GM18511 (cell line): ENCODE results near the gene HDAC4.

Experiments
- ATAC-seq: cut with Tn5 transposase; IDR thresholded peaks from one replicate; pipeline ENCODE4 v1.9.1; 2021; ENCODE audit warnings: mild to moderate bottlenecking, moderate library complexity; ENCODE audit not compliant: unreplicated experiment

HDAC4 gene

DNA sequence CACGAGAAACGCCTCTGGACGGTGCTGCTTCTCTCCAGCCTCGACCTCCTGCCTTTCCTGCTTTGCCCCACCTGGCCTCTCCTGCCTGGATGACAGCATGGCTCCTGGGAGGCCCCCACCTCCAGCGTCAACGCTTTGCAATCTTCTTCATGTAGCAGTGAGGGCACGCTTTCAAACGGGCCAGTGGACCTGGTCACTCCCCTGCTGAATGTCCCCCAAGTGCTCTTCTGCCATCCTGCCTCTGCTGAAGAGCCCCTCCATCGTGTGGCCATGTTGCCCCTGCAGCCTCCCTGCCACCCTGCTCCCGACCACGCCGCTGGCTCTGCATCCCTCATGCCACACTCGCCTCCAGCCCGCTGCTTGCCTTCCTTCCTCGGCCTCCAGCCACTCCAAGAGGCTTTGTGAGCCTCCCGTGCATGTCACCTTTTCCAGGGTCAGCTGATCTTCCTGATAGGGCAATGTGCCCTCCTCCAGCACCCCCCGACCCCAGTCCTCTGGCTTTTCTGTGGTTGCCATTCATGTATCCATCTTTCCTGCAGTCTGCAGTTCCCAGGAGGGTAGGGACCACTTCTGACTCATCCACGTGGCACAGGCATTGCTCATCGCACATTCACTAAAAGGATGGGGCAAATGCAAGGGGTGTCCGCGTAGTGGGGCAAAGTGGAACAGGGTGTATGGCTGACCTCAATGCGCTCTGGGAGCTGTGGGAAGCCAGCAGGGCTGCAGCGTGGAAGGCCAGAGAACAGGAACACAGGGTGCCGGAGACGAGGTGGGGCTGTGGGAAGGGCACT lies 284.2 kb downstream of the HDAC4 start:
- no peak for ATAC-seq

DNA sequence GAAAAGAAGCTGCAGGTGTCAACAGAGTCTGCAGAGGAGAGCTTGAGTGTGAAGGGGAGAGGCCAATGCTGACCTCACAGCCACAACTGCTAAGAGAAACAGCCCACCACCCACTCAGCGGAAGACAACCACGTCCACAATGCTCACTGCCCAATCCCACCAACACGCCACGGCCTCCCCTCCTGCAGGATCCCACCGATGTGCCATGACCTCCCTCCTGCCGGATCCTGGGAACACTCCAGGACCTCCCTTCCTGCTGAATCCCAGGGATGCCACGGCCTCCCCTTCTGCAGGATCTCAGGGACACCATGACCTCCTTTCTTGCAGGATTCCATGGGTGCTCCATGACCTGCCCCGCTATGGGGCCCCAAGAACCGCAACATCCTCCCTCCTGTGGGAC lies 285.2 kb downstream of the HDAC4 start:
- no peak for ATAC-seq

DNA sequence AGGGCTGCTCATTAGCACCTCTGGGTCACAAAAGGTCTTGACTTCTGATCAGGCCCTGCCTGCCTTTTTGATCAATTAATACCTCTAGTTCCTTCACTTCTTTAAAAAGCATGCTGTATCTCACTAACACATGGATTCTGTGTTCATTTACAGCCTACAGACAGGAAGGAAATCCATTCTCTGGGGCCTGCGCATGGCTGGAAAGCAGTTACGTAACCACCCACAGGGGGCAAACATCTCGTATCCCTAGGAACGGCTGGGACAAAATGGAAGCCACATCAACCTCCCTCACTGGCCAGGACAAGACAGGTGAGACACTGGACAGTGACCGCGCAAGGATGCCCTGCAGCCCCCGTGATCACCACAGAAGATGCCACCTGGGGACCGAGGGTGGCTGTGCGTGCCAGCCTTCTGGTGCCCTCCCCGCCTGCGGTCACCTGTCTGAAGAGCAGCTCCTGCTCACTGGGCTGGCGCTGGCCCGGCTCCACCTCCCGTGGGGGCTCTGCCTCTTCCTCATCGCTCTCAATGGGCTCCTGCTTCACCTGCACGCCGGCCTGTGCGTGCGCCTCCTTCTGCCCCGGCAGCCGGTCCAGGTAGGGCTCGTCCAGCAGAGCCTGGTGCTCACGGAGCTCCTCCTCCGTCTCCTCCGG lies 286.1 kb downstream of the HDAC4 start:
- no peak for ATAC-seq

DNA sequence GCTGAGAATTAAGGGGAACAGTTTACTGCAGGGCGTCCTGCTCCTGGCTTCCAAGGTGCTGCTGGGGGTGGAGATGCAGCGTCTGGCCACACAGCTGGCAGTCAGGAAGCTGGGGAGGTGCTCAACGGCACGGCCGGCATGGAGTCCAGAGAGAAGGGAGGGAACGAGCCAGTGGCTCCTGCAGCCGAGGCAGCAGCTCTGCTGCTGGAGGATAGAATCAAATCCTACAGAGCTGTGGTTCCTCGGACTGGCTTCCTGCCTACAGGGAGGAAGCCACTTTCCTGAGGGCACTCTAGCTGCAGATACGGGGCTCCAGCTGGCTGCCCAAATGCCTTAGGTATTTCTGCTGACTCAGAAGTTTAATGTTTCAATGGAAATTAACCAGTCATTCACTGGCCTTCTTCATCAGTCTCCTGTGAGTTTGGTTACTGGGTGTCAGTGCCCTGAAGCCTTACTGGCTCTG lies 286.7 kb downstream of the HDAC4 start:
- no peak for ATAC-seq

DNA sequence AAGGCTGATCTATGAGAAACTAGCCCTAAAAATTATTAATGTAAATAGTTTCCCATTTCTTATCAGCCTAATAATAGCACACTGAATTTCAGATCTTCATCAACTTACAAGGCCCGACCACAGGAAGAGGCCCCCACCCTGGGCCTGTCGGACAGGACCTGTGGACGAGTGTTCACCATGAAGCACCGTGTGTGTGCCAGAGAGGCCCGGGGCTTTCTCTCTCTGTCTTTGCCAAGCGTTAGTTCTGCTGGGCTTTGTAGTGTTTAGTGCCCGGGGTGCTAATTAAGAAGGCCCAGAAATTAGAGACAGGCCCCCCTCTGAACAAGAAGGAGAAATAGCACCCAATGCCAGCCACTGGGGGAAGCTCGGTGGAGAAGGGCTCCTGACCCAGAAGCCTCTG lies 287.2 kb downstream of the HDAC4 start:
- no peak for ATAC-seq

DNA sequence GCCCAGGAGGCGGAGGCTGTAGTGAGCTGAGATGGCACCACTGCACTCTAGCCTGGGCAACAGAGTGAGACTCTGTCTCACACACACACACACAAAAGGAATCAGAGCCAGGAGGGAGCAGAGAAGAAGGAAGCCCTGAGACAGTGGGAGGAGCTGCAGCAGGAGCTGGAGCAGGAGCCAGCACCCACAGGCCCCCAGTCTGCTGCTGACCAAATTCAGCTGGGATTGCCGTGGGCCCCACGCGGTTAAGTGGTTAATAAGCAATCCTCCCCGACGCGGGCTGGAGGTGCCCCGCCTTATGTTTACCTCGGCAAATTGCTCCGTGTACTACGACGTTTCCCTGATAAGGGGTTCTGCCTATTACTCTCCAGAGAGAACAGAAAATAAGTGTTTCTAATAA lies 287.6 kb downstream of the HDAC4 start:
- ATAC-seq, result no peak

DNA sequence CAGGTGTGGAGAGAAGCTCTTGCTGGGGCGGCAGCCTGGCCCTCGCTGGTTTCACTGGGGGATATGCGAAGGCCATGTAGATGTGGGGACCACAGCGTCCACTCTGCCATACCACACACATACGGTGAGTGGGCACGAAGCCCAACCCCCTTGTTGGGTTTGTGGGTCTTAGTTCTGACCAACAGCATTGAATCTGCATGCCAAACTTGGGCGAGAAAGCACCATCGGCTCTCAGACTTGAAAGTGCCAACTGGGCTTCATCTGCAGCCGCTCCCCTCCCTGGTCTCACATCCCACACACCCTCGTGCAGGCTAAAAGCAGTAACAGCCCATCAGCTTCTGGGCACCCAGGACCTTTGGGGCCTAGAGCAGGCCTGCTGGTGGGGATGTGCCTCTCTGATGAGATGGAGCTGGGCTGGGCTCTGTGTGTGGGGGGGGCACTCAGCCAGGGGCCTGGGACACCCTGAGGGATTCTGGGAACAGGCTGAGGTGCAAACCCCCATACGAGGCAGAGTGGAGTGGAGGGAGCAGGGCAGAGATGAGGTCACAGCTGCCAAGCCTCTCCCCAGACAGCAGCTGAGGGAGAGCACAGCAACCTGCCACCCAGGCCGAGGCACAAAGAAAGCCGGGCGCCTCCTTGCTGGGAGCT lies 288.6 kb downstream of the HDAC4 start:
- no peak for ATAC-seq

DNA sequence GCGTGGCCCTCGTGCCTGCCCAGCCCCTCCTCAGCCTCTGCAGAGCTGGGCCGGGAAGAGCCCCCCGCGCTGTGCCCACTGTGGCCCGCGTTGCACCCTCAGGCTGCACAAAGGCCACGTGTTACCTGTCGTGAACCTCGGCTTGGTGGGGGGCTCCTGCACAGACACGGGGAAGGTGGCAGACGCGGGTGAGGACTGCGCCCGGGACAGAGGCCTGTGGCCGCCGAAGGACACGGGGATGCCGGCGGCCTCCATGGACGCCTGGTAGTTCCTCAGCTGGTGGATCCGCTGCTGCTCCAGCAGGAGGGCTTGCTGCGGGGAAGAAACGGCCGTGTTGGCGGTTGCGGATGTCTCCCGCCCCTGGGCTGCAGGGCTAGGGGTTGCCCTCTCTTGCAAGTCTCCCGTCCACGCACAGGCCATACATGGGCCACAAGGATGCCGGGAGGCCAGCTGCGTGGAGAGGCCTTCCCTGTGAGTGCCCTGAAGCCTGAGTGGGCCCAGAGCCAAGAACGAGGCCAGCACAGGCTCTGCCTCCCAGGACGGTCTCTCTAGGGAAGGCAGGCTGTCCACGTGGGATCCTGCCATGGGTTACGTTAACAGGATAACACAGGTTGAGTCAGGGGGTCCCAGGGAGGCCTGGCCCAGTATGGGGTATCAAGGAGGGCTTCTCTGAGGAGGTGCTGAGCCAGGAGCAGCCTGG lies 289.3 kb downstream of the HDAC4 start:
- ATAC-seq, result no peak

DNA sequence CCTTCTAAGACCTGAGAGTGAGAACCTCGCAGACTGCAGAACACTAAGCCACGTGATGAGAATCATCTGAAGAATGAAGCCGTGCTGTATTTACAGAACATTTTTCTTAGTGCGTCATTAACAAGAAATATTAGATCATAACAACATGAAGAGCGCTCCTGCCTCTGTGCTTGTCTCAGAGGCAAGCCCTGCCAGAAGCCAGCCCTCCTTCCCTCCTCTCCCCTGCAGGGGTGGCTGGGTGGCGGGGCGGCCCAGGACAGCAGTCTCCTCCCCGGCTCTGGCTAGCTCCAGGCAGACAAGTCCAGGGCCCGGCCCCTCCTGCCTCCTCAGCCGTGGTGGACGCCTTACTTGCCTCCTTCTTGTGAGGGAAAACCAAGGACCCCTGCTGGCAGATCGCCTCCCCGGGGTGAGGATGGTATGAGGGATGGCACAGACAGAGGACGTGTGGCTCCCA lies 290.2 kb downstream of the HDAC4 start:
- no peak for ATAC-seq

DNA sequence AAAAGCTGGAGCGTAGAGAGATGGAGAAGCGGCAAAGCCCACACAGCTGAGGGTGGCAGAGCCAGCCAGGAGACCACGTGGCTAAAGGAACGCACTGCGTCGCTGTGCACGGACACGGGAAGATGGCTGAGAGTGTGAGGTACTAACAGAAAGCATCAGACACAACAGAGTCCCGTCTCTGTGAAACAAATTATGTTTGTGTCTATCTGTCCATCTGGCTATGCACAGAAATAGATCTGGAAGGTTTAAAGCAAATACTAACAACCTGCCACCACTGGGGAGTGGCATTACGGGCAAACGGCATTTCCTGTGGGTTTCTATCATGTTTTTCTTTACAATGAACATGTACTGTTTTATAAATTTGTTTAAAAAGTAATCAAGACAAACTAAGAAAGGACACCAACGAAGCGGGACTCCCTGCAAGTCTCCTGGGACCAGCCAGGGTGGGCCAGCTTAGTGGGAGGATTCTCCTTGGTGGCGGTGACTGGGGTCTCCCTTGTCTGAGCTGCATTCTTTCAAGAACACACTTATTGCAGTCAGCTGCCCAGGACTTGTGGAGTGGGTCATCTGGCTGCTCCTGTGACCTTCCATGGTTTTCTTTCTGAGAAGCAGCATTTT lies 290.8 kb downstream of the HDAC4 start:
- ATAC-seq, result no peak

DNA sequence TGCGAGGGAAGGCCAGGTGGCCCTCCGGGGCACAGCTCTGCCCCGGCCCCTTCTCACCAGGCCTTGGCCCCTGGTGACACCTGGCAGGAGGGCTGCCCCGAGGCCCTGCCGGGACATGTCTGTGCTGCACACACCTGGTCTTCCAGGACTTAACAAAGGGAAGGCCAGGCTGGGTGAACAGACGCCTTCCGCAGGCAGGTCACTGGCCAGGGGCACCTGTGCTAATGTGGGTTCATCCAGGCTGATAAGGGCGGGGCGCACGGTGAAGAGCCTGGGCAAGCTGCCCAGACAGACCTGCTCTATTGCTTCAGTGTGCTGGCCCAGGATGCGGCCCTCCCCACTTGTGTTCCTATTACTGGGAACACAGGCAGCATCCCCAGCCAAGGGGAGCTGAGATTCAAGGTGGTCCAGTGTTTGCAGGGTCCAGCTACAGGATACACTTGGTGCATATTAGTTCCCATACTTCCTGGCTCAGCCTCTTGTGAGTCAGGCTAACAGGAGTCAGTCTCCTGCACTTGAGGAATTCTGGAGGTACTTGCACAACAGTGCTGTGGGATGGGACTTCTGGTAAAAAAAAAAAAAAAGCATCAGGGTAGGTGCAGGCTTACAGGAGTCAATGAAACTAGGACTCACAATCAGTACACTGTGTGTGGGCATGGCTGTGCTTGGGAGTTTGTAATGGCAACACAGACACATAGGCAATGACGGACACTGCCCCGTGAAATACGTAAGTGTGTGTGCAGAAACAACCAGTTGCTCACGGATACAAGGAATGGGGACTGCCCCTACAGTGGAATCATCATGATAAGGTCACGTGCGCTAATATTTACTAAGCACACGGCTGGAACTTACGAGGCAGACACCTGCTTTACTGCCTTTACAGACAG lies 291.5 kb downstream of the HDAC4 start:
- no peak for ATAC-seq

DNA sequence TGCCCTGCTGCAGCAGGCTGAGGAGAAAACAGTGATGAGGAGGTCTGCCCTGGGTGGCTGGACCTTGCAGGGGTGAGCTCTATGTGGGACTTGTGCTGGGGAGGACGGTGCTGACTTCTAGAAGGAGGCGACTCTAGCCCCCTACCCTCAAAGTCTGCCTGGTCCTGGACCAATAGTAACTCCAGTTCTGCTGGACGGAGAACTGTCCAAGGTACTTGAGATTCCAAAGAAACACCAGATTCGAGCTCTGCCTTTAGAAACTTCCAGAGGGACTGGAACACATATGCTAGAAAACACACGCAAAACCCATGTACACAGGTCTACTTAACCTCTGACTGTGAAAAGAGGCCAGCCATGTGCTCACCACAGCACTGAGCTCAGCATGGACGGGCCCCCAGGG lies 292.4 kb downstream of the HDAC4 start:
- no peak for ATAC-seq

DNA sequence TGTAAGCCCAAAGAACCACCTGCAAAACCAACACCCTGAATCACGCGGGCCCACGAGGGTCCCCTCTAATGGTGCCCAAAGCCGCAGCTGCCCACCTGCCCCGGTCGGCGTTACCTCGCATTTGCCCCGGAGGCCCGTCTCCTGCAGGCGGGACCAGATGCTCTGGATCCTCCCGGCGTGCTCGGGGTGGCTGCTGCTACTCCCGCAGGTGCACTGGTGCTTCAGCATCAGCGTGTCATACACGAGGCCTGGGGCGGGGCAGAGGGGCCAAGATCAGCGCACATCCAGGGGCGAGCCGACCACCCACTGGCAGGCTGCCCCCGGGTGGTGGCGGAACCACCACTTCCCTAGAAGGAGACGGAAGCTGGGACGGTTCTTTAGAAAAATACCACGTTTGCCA lies 292.9 kb downstream of the HDAC4 start:
- no peak for ATAC-seq

DNA sequence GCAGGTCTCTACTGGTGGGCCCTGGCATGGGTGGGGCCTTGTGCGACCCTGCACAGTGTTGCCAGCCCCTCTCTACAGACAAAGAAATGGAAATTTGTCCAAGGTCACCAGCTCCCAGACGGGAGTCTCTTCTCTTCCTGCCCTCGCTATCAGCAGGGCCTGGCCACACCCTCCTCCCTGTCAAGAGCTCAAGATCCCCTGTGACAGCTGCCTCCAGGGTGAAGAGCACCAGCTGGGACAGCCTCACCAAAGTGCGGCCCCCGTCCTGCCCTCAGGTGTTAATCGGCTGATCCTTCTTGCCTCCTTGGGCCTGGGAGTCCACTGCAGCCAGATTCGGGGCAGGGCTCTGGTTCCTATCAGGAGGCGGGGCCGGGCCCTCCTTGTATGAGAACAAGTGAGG lies 293.9 kb downstream of the HDAC4 start:
- no peak for ATAC-seq

DNA sequence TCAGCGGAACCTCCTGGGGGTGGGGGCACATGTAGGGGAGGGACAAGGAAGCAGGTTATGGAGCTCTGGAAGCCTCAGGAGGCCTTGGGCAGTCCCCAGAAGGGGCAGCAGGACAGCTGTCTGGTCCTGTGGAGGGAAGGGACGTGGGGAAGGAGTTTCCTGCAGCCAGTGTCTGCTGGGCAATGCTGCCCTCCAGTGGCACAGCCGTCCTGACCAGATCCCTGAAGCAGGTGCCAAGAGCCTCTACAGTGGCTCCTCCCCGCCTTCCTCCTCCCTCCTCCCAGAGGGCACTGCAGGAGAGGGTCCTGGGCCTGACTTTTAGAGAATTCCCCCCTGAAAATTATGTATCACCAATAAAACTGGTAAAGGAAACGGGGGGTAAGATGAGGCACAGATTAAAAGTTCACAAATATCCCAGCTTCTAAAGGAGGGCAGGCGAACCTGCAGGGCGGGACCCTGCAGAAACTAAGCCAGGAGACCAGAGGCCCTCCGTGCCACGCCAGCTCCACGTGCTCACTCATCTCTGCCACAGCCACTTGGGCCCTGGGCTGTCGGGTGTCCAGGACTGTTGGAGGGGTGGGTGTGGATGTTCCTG lies 294.4 kb downstream of the HDAC4 start:
- ATAC-seq, result no peak

DNA sequence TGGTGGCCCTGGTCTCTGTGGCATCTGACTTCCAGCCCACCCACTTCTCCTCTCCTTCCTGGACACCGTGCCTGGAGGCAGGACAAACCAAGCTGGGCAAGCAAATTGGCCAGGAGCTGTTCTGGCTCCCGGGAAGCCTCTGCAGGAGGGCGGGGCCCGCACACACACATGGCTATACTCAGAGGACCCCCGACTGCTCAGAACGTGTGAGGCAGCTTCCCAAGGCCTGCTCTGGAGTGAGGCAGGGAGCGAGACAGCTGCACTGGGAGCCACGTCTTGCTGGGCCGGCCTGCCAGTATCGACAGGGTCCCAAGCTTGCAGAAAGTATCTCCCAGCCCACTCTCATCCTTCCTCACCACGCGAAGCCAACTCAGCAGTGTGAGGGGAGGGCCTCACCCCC lies 295.6 kb downstream of the HDAC4 start:
- ATAC-seq, result no peak

DNA sequence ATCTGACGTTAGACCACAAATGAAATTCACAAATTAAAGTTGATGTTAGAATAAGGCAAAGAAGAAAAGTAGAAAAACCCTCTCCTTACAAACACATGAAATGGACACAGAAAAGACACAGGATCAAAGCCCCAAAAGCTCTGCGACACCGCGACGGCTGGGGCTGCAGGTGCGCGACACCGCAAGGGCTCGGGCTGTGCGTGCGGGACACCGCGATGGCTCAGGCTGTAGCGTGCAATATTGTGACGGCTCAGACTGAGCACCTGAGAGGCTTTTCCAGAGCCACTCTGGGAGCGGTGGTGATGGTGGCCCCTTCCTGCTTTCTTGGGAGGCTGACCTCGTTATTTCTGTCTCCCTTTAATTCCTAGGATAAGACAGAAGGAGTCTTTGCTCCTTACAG lies 296.0 kb downstream of the HDAC4 start:
- no peak for ATAC-seq

DNA sequence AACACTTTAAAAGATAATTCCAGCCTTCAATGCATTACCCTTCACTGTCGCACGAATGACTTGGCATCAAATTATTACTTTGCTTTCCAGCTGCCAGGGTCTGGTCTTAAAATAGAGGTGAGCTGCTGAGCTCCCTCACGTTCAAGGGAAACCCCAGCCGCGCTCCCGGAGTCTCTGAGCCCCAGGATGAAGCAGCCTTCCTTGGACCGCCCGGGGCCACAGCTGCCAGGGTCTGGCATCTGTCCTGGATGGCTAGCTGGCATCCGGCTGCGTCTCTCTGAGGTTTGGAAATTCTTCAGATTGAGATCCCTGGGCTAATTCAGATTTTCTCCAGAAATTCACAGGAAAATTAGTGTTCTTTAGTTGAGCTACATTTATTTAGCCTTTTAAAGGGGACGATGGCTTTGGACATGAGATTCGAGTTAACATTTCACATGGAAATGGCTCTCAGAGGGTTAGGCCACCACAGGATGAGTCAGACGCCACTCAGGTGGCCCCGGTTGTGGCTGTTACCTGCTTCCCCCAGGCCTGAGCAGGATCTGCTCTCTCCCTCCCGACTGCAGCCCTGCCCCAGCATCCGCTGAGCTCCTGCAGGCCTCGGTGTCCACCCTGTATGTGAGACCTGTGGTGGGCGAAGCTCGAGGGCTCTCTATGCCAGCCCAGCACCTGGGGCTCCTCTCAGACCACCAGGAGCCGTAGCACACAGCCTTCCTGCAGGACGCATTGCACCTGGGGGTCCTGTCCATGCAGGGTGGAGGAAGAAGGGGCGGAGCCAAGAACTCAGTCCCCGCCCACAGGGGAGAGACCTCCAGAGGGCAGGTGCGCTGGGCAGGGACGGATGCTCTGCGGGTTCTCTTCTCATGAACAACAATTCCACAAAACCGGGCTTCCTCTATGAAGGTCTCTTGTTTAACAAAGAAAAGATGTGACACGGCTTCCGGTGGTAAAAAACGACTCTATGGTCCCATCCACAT lies 297.4 kb downstream of the HDAC4 start:
- no peak for ATAC-seq
